Activated CD4-positive, alpha-beta T cell treated with anti-CD3 and anti-CD28 coated beads, Interleukin-2, amount 50 U/mL, for 4 hours (primary cell): ENCODE results near the gene ANKRD17.
"Not testable (repeated sequence)": the region's sequence is repeated elsewhere in the genome, so short reads cannot be mapped to it uniquely, and the experiment has no call there.

ENCODE experiments used
- DNase-seq, 2 experiments: peaks; one replicate each; pipeline ENCODE4 v3.0.0-alpha.2; 2020

ANKRD17 gene, protein sequence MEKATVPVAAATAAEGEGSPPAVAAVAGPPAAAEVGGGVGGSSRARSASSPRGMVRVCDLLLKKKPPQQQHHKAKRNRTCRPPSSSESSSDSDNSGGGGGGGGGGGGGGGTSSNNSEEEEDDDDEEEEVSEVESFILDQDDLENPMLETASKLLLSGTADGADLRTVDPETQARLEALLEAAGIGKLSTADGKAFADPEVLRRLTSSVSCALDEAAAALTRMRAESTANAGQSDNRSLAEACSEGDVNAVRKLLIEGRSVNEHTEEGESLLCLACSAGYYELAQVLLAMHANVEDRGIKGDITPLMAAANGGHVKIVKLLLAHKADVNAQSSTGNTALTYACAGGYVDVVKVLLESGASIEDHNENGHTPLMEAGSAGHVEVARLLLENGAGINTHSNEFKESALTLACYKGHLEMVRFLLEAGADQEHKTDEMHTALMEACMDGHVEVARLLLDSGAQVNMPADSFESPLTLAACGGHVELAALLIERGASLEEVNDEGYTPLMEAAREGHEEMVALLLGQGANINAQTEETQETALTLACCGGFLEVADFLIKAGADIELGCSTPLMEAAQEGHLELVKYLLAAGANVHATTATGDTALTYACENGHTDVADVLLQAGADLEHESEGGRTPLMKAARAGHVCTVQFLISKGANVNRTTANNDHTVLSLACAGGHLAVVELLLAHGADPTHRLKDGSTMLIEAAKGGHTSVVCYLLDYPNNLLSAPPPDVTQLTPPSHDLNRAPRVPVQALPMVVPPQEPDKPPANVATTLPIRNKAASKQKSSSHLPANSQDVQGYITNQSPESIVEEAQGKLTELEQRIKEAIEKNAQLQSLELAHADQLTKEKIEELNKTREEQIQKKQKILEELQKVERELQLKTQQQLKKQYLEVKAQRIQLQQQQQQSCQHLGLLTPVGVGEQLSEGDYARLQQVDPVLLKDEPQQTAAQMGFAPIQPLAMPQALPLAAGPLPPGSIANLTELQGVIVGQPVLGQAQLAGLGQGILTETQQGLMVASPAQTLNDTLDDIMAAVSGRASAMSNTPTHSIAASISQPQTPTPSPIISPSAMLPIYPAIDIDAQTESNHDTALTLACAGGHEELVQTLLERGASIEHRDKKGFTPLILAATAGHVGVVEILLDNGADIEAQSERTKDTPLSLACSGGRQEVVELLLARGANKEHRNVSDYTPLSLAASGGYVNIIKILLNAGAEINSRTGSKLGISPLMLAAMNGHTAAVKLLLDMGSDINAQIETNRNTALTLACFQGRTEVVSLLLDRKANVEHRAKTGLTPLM (N-terminal part only)

GRCh38 chr4:73258686-73259570 is at the start of gene ANKRD17:
Gene ANKRD17 (minus strand): TSS chr4:73258798. CDS start chr4:73258668, 130 bp downstream.
- DNase-seq = peak; percentile 85 to 86

- no peak for DNase-seq
Measured at GRCh38 chr4:73308286-73308685, 49.7 kb upstream of the ANKRD17 start.

DNA sequence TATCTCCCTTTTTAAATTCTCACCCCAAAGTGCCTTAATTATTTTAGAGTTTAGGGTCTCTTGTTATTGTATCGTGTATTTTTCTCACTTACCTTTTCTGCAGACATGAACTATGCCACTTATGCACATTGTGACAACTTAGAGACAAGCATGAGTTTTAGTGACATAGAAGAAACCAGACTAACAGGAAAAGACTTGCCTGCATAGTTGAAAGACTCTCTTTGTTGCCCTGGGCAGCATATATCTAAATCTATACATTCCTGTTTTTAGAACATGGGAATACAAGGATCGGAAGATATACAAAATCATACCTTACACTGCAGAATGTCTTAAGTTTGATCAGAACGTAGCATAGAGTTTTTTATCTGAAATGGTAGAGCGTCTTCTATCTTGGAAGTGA is 45.1 kb upstream of the ANKRD17 start:
- DNase-seq = no peak

GRCh38 chr4:73299548-73300280 is 41.1 kb upstream of the ANKRD17 start:
- no peak for DNase-seq

- DNase-seq = not testable (repeated sequence)
Measured at GRCh38 chr4:73292661-73293060, 34.1 kb upstream of the ANKRD17 start.

- no peak for DNase-seq
Measured at GRCh38 chr4:73281982-73282381, 23.4 kb upstream of the ANKRD17 start.

DNA sequence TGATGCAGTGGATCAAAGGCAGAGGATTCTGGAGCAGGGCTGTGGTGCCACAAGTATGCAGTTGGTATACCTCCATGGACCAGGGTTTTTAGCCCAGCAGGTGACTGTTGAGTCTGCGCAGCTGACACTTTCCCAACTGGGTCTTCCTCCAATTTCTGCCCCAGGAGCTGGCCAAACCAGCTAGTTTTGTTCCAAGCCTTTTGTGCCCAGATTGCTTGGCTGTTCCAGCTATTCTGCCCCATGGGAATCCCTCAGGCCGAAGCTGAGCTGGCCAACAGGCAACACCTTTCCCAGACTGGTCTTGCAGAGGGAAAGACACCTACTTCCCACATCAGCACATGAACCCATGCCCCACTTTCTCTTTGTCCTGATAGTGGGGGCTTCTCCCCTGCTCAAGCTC is 22.8 kb upstream of the ANKRD17 start:
- DNase-seq = no peak

GRCh38 chr4:73277201-73277600 is 18.6 kb upstream of the ANKRD17 start:
- DNase-seq = no peak

DNA sequence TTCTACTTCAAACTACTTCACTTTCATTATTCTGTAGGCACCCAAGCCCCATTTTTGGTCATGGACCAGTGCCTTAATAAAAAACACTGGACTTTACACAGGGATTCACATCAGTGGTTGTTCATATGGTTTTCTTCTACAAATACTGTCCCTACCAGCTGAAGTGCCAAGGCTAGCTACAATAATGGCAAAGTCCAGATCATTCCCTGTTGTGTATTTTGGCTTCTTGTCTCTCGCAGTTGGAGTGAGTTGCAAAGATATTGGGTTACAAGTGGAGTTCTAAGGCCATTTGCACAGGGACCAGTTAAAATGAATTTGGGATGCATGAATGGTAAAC is 16.7 kb upstream of the ANKRD17 start:
- DNase-seq = no peak

DNA sequence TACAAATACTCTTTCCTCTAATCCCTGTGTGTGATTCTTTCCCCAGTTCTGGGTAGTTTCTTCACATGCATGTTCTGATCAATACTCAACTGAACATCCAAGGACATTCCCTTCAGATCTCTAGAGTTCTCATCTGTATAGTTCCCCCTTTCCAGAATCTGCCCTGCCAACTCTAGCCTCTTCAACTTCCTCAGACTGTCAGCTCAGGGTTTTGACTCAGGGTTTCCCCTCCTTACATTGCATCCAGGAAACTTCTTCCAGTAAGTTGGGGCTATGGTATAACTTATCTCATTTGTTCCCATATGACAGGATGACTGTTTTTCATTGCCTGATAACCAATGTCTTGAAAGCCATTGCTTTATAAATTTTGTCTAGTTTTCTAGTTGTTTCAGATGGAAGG is 14.2 kb upstream of the ANKRD17 start:
- no peak for DNase-seq

DNA sequence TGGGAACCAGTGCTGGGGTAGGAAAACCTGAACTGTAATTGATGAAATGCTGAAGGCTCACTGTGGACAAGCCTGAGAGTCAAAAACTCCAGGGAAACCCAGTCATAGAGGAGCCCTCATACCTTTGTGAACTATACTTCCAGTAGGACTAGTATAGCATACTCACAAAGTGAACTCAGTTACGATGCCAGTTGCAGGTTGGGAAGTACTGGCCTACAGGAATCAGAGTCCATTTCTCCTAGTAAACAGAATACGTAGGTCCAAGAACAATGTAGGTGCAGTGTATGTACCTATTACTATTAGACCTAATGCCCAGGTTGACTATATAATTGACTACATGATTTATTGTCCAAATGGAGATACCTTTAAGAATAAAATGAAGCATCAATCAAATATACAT is 8.5 kb upstream of the ANKRD17 start:
- DNase-seq = no peak

DNA sequence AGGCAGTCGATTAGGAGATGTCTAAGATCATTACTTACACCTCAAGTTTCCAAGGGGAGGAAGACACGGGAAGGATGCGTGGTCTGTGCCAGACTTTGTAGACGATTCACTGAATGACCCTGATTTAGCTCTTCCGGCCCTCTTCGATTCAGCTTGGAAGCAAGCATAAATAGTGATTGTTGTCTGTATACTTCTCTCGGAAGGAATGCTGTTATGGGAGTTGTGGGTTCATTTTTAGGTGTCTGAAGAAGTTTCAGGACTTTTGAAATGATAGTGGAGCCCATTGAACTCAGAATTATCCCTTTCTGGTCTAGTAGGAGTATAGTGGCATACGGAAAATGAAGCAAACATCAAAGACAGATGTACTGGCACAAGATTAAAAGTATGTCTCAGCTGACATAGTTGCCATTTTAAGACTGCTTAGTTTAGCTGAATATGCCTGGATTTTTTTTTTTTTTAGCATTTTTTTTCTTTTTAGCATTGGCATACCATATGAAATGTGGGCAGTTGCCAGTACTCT is 1.0 kb upstream of the ANKRD17 start:
- peak in 1 of 2 experiments; percentile 2 for DNase-seq

GRCh38 chr4:73258436-73258685 is 237 bp downstream of the ANKRD17 start:
- peak in 1 of 2 experiments; percentile 47 for DNase-seq

- DNase-seq = no peak
Measured at GRCh38 chr4:73257651-73258435, 755 bp downstream of the ANKRD17 start.

GRCh38 chr4:73257234-73257633 is 1.4 kb downstream of the ANKRD17 start:
- DNase-seq = peak; percentile 58 to 59

GRCh38 chr4:73255847-73256246 is 2.8 kb downstream of the ANKRD17 start:
- not testable (repeated sequence) for DNase-seq

DNA sequence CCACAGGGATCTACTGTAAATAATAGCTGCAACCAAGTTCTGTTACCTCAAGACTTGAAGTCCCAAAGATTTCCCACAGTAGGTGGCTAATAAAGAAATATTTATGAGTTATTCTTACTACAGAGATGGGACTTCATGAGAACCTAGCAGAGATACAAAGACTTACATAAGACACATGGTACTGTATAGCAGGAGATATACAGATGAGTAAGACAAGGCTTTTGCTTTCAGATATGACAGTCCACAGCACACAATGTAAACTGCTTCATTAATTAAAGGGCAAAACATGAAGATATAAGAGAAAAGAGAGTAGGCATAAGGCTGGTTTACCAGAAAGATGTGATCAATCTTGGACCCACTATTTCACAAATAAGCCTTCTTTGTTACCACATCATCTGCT is 6.6 kb downstream of the ANKRD17 start:
- no peak for DNase-seq

- no peak for DNase-seq
Measured at GRCh38 chr4:73251384-73251783, 7.2 kb downstream of the ANKRD17 start.

DNA sequence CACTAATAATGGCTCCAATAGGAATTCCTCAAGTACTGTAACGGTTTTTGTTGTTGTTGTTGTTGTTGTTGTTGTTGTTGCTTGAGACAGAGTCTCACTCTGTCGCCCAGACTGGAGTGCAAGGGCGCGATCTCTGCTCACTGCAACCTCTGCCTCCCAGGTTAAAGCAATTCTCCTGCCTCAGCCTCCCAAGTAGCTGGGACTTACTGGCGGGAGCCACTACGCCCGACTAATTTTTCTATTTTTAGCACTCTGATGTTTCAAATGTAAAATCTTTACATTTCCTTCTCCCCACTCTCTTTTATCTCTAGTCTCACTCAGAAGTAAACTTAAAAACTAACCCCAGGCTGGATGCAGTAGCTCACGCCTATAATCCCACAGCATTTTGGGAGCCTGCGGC is 8.0 kb downstream of the ANKRD17 start:
- DNase-seq = no peak

GRCh38 chr4:73248821-73249220 is 9.8 kb downstream of the ANKRD17 start:
- DNase-seq = no peak

GRCh38 chr4:73248416-73248815 is 10.2 kb downstream of the ANKRD17 start:
- DNase-seq = no peak
